HepG2 (cell line): ENCODE data around the gene BSG. TPM values are rescaled to one million over a fixed set of nuclear protein-coding genes. Genes with fewer than 3 reads are reported as not detected.

Source experiments
- BCL6 ChIP-seq: IDR thresholded peaks from 2 replicates; pipeline ENCODE4 v1.6.1; 2016; ENCODE audit warnings: missing genetic modification reagents, missing compliant biosample characterization
- FOXO1 ChIP-seq: sonication (generic); formaldehyde crosslinking; IDR thresholded peaks from 2 replicates; pipeline ENCODE4 v1.4.0; 2020; ENCODE audit warnings: missing genetic modification reagents
- HNRNPH1 ChIP-seq: fragments of 200-400 bp; formaldehyde crosslinking; optimal IDR thresholded peaks from 2 replicates; pipeline ENCODE3; 2017; ENCODE audit warnings: mild to moderate bottlenecking, low read depth, low read length
- KLF9 ChIP-seq: IDR thresholded peaks from 2 replicates; pipeline ENCODE4 v1.6.1; 2016; ENCODE audit warnings: low read depth
- MAF1 ChIP-seq: sonication (generic); formaldehyde crosslinking; IDR thresholded peaks from 2 replicates; pipeline ENCODE4 v1.5.0; 2020; ENCODE audit warnings: missing genetic modification reagents, borderline replicate concordance
- MED1 ChIP-seq: sonication (generic); formaldehyde crosslinking; IDR thresholded peaks from 2 replicates; pipeline ENCODE4 v1.4.0; 2020; ENCODE audit warnings: missing genetic modification reagents
- MEIS1 ChIP-seq: sonication (generic); formaldehyde crosslinking; IDR thresholded peaks from 2 replicates; pipeline ENCODE4 v1.9.0; 2021; ENCODE audit warnings: mild to moderate bottlenecking, missing genetic modification reagents, moderate library complexity, borderline replicate concordance
- PPARG ChIP-seq: conservative IDR thresholded peaks from 2 replicates; pipeline ENCODE4 v1.6.1; 2016; ENCODE audit warnings: missing biosample characterization, missing genetic modification reagents
- SP1 ChIP-seq, 2 experiments: fragments of 450-650 bp in 1 of 2; sonication (generic) in 1 of 2; formaldehyde crosslinking in 1 of 2; IDR thresholded peaks; 2 replicates each; pipeline versions ENCODE4 v1.4.0 to v1.6.1; 2016 to 2020; ENCODE audit warnings: missing genetic modification reagents in 1 of 2
- THAP8 ChIP-seq: sonication (generic); formaldehyde crosslinking; IDR thresholded peaks from 2 replicates; pipeline ENCODE4 v1.5.1; 2020; ENCODE audit warnings: missing genetic modification reagents, mild to moderate bottlenecking, borderline replicate concordance
- ZNF138 ChIP-seq: sonication (generic); formaldehyde crosslinking; IDR thresholded peaks from 2 replicates; pipeline ENCODE4 v1.5.0; 2020; ENCODE audit warnings: mild to moderate bottlenecking, low read depth, missing genetic modification reagents
- ZNF234 ChIP-seq: sonication (generic); formaldehyde crosslinking; conservative IDR thresholded peaks from 2 replicates; pipeline ENCODE4 v1.5.1; 2020; ENCODE audit warnings: mild to moderate bottlenecking, missing genetic modification reagents
- ZNF281 ChIP-seq: sonication (generic); formaldehyde crosslinking; IDR thresholded peaks from 2 replicates; pipeline ENCODE4 v1.4.0; 2020; ENCODE audit warnings: missing genetic modification reagents, borderline replicate concordance
- ZNF784 ChIP-seq: sonication (generic); formaldehyde crosslinking; IDR thresholded peaks from 2 replicates; pipeline ENCODE4 v1.5.1; 2020; ENCODE audit warnings: missing genetic modification reagents, mild to moderate bottlenecking, borderline replicate concordance
- polyA plus RNA-seq, 8 experiments: library from polyadenylated mRNA; depleted of rRNA in 3 of 8; stranded (reverse) in 7 of 8; unstranded in 1 of 8; fragments of >200 nt; fragmentation: Illumina TruSeq in 4 of 8; extraction: Trizol in 4 of 8; gene quantifications; 2 replicates each; pipeline versions ENCODE4 v1.2.1 to v1.2.3, GENCODE V29; 2011 to 2016; ENCODE audit warnings: low read depth in 4 of 8, missing spikeins in 1 of 8, mixed read lengths in 1 of 8; ENCODE audit not compliant: insufficient read depth in 1 of 8
- total RNA-seq, 5 experiments: library from RNA; depleted of rRNA; stranded (reverse); fragments of >200 nt; fragmentation: Illumina TruSeq; extraction: Trizol; gene quantifications; 2 replicates each; pipeline ENCODE4 v1.2.3, GENCODE V29; 2016; ENCODE audit warnings: low read depth in 1 of 5
- TF ChIP-seq, protein P1 (sequence below): sonication (generic); formaldehyde crosslinking; IDR thresholded peaks from 2 replicates; pipeline ENCODE4 v1.5.0; 2020; ENCODE audit warnings: missing genetic modification reagents, mild to moderate bottlenecking, borderline replicate concordance
- TF ChIP-seq, protein P2 (sequence below): sonication (generic); formaldehyde crosslinking; IDR thresholded peaks from 2 replicates; pipeline ENCODE4 v1.5.0; 2020; ENCODE audit warnings: mild to moderate bottlenecking, missing genetic modification reagents

The BSG gene
- total and polyA plus RNA-seq, 2 of the 13 experiments (the other 11 are each of a cell fraction or from before 2014, with no cell fraction given), result 309 to 754 TPM

DNA sequence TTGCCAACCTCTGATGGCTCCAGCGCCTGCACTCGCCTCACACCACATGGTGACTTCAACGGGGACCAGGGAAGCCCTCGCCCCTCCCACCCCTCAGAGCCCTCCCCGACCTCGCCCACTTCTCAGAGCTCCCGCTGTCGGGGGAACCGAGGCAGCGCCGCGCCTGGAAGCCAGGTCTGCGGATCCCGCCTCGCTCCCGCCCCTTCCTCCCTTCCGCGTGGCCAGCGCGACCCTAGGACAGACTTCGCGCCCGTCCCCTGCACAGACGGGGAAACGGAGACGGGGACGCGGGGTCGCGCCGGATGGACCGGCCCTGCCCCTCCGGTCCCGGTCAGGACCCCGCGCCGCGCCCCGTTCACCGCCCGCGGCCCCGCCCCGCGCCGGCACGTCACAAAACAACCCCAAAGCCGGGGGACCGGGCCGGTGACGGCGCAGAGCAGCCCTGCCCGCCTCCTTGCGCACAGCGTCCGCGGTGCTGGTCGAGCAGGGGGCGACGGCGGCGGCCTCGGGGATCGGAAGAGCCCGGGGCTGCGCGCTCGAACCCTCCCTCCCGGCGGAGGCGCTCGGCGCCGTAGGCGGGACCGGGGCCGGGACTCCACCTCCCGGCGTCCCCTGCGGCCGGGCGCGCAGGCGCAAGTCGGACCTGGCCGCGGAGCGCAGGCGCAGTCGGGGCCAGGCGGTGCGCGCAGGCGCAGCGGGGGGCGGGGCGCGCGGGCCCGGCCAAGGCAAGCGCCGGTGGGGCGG is 41.2 kb upstream of the BSG start (continued):
- no peak for TF ChIP-seq FOXO1 (CRISPR knock-in tag)
- TF ChIP-seq PPARG (CRISPR knock-in tag), result no peak
- no peak for TF ChIP-seq MEIS1 (CRISPR knock-in tag)
- TF ChIP-seq MED1 (CRISPR knock-in tag), result no peak
- no peak for TF ChIP-seq MAF1 (CRISPR knock-in tag)
- TF ChIP-seq BCL6, result peak; percentile 32; the same call in 1 of the 2 replicates
- TF ChIP-seq SP1 (IDR thresholded peaks at IDR 0.05), result no peak
- no peak; the same call in 1 of the 2 replicates for TF ChIP-seq SP1 (CRISPR knock-in tag; IDR thresholded peaks at IDR 0.05)
- no peak for TF ChIP-seq ZNF234
- no peak for TF ChIP-seq ZNF784
- peak; percentile 88; the same call in 1 of the 2 replicates for TF ChIP-seq THAP8 (CRISPR knock-in tag)
- TF ChIP-seq, protein P1, sequence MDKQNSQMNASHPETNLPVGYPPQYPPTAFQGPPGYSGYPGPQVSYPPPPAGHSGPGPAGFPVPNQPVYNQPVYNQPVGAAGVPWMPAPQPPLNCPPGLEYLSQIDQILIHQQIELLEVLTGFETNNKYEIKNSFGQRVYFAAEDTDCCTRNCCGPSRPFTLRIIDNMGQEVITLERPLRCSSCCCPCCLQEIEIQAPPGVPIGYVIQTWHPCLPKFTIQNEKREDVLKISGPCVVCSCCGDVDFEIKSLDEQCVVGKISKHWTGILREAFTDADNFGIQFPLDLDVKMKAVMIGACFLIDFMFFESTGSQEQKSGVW, result no peak
- no peak for TF ChIP-seq ZNF281
- TF ChIP-seq HNRNPH1, result no peak
- no peak for TF ChIP-seq ZNF138 (CRISPR knock-in tag)
- 0 out of 2 replicates have a peak, but pooled peaks have one; percentile 55 for TF ChIP-seq KLF9 (CRISPR knock-in tag)
- TF ChIP-seq, protein P2, sequence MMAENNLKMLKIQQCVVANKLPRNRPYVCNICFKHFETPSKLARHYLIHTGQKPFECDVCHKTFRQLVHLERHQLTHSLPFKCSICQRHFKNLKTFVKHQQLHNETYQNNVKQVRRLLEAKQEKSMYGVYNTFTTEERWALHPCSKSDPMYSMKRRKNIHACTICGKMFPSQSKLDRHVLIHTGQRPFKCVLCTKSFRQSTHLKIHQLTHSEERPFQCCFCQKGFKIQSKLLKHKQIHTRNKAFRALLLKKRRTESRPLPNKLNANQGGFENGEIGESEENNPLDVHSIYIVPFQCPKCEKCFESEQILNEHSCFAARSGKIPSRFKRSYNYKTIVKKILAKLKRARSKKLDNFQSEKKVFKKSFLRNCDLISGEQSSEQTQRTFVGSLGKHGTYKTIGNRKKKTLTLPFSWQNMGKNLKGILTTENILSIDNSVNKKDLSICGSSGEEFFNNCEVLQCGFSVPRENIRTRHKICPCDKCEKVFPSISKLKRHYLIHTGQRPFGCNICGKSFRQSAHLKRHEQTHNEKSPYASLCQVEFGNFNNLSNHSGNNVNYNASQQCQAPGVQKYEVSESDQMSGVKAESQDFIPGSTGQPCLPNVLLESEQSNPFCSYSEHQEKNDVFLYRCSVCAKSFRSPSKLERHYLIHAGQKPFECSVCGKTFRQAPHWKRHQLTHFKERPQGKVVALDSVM (CRISPR knock-in tag), result 0 out of 2 replicates have a peak, but pooled peaks have one; percentile 8
